SW 1271 (cell line): ENCODE results near the gene DNPH1.

Source experiments
- DNase-seq, 2 experiments: peaks; one replicate each; lab custom pipeline; 2025; lab: John Stamatoyannopoulos, UW

DNPH1 gene

GRCh38 chr6:43211955-43212354 lies 17.3 kb downstream of the DNPH1 start:
- DNase-seq, result no peak

GRCh38 chr6:43207286-43207685 lies 22.0 kb downstream of the DNPH1 start:
- no peak for DNase-seq

- no peak for DNase-seq
Observed at GRCh38 chr6:43205849-43206248, 23.4 kb downstream of the DNPH1 start.

GRCh38 chr6:43204271-43205105 lies 24.8 kb downstream of the DNPH1 start:
- no peak for DNase-seq

- no peak for DNase-seq
Observed at GRCh38 chr6:43203718-43204095, 25.6 kb downstream of the DNPH1 start.

GRCh38 chr6:43203029-43203717 lies 26.1 kb downstream of the DNPH1 start:
- DNase-seq, result no peak

- no peak for DNase-seq
Observed at GRCh38 chr6:43202451-43202850, 26.8 kb downstream of the DNPH1 start.

- no peak for DNase-seq
Observed at GRCh38 chr6:43200541-43200940, 28.7 kb downstream of the DNPH1 start.

GRCh38 chr6:43199912-43200311 lies 29.4 kb downstream of the DNPH1 start:
- DNase-seq, result no peak

GRCh38 chr6:43196337-43196736 lies 32.9 kb downstream of the DNPH1 start:
- no peak for DNase-seq

GRCh38 chr6:43193929-43194328 lies 35.4 kb downstream of the DNPH1 start:
- DNase-seq, result no peak

- DNase-seq, result no peak
Observed at GRCh38 chr6:43192911-43193310, 36.4 kb downstream of the DNPH1 start.

GRCh38 chr6:43189776-43190304 lies 39.4 kb downstream of the DNPH1 start:
- no peak for DNase-seq

GRCh38 chr6:43188426-43188825 lies 40.9 kb downstream of the DNPH1 start:
- no peak for DNase-seq

- no peak for DNase-seq
Observed at GRCh38 chr6:43187821-43188220, 41.5 kb downstream of the DNPH1 start.

GRCh38 chr6:43186706-43187105 lies 42.6 kb downstream of the DNPH1 start:
- no peak for DNase-seq

- DNase-seq, result no peak
Observed at GRCh38 chr6:43186019-43186418, 43.3 kb downstream of the DNPH1 start.

GRCh38 chr6:43185391-43185985 lies 43.8 kb downstream of the DNPH1 start:
- no peak for DNase-seq

GRCh38 chr6:43184268-43184985 lies 44.9 kb downstream of the DNPH1 start:
- no peak for DNase-seq

GRCh38 chr6:43183441-43183840 lies 45.8 kb downstream of the DNPH1 start:
- DNase-seq, result no peak

- peak; percentile 55 to 65 for DNase-seq
Observed at GRCh38 chr6:43181942-43182860, 47.1 kb downstream of the DNPH1 start, which contains the start of gene CUL9. Gene CUL9 (plus strand): TSS chr6:43182196. CDS start chr6:43184311, 2,115 bp downstream.
